ENCODE measurements around the gene ANO7.

The ANO7 gene

GRCh38 chr2:241160318-241160717 is 28.2 kb upstream of the ANO7 start:
- Histone ChIP-seq H3K4me3 (ENCODE audit: low read length) (no peak overlapping the region), H3K36me3 (ENCODE audit: insufficient read depth, low read depth, low read length) (peaks cover 44% of the 10 kb centered on the region), H3K27me3 (ENCODE audit: insufficient read depth, low read length) (no peaks in the 10 kb centered on the region), H3K27ac (ENCODE audit: low read length) (no peak overlapping the region), H3K9ac (ENCODE audit: low read depth, low read length) (no peak overlapping the region), H3K9me3 (ENCODE audit: insufficient read depth, low read depth, low read length) (no peaks in the 10 kb centered on the region), H3K4me1 (ENCODE audit: insufficient read depth, low read length) (no peaks in the 10 kb centered on the region)

- H3K27ac ChIP-seq (ENCODE audit: low read length) = no peak overlapping the region
- H3K27me3 ChIP-seq (ENCODE audit: insufficient read depth, low read length) = no peaks in the 10 kb centered on the region
- H3K9me3 ChIP-seq (ENCODE audit: insufficient read depth, low read depth, low read length) = no peaks in the 10 kb centered on the region
- no peaks in the 10 kb centered on the region for H3K4me1 ChIP-seq (ENCODE audit: insufficient read depth, low read length)
- H3K4me3 ChIP-seq (ENCODE audit: low read length) = no peak overlapping the region
- peaks cover 51% of the 10 kb centered on the region for H3K36me3 ChIP-seq (ENCODE audit: insufficient read depth, low read depth, low read length)
- no peak overlapping the region for H3K9ac ChIP-seq (ENCODE audit: low read depth, low read length)
Measured at GRCh38 chr2:241161646-241162281, 26.7 kb upstream of the ANO7 start.

DNA sequence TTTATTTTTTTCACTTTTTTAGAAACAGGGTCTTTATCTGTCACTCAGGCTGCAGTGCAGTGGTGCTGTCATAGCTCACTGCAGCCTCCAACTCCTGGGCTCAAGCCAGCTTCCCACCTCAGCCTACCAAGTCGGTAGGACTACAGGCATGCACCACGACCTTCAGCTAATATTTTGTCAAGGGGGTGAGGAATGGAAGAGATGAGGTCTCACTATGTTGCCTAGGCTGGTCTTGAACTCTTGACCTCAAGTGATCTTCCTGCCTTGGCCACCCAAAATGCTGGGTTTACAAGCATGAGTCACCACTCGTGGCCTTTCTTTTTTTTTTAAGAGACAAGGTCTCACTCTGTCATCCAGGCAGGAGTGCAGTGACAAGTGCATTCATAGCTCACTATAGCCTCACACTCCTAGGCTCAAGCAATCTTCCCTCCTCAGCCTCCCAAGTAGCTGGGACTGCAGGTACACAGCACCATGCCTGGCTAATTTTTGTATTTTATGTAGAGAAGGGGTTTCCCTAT is 24.8 kb upstream of the ANO7 start:
- no peaks in the 10 kb centered on the region for H3K27me3 ChIP-seq (ENCODE audit: insufficient read depth, low read length)
- no peak overlapping the region for H3K4me3 ChIP-seq (ENCODE audit: low read length)
- no peak overlapping the region for H3K9ac ChIP-seq (ENCODE audit: low read depth, low read length)
- peaks cover 51% of the 10 kb centered on the region for H3K36me3 ChIP-seq (ENCODE audit: insufficient read depth, low read depth, low read length)
- no peak overlapping the region for H3K27ac ChIP-seq (ENCODE audit: low read length)
- no peaks in the 10 kb centered on the region for H3K4me1 ChIP-seq (ENCODE audit: insufficient read depth, low read length)
- no peaks in the 10 kb centered on the region for H3K9me3 ChIP-seq (ENCODE audit: insufficient read depth, low read depth, low read length)

DNA sequence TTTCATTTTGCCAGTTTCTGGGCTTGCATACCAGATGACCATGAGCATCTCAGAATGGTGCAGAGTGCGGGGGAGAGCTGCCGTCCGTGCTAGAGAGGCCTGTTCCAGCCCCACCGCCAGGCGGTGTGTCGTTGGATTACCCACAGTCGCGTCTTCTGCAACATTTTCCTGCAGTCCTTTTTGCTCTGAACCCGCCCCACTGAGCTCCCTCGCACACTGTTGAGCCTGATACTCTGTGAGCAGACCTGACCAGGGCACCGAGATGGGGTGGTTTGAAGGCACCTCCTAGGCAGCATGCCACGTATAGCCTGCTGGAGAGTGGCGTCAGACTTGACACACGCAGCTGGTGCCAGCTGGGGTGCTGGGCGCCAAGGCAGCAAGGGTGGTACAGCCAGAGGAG is 20.1 kb upstream of the ANO7 start:
- H3K36me3 ChIP-seq (ENCODE audit: insufficient read depth, low read depth, low read length) = peaks cover 56% of the 10 kb centered on the region
- no peaks in the 10 kb centered on the region for H3K27me3 ChIP-seq (ENCODE audit: insufficient read depth, low read length)
- H3K4me1 ChIP-seq (ENCODE audit: insufficient read depth, low read length) = no peaks in the 10 kb centered on the region
- H3K9ac ChIP-seq (ENCODE audit: low read depth, low read length) = no peak overlapping the region
- H3K27ac ChIP-seq (ENCODE audit: low read length) = no peak overlapping the region
- H3K9me3 ChIP-seq (ENCODE audit: insufficient read depth, low read depth, low read length) = peaks cover 9% of the 10 kb centered on the region
- H3K4me3 ChIP-seq (ENCODE audit: low read length) = no peak overlapping the region

- Histone ChIP-seq H3K4me1 (ENCODE audit: insufficient read depth, low read length) (no peaks in the 10 kb centered on the region), H3K27me3 (ENCODE audit: insufficient read depth, low read length) (no peaks in the 10 kb centered on the region), H3K9ac (ENCODE audit: low read depth, low read length) (no peak overlapping the region), H3K36me3 (ENCODE audit: insufficient read depth, low read depth, low read length) (peaks cover 29% of the 10 kb centered on the region), H3K27ac (ENCODE audit: low read length) (no peak overlapping the region), H3K9me3 (ENCODE audit: insufficient read depth, low read depth, low read length) (peaks cover 9% of the 10 kb centered on the region), H3K4me3 (ENCODE audit: low read length) (no peak overlapping the region)
Measured at GRCh38 chr2:241173557-241173956, 14.9 kb upstream of the ANO7 start.

DNA sequence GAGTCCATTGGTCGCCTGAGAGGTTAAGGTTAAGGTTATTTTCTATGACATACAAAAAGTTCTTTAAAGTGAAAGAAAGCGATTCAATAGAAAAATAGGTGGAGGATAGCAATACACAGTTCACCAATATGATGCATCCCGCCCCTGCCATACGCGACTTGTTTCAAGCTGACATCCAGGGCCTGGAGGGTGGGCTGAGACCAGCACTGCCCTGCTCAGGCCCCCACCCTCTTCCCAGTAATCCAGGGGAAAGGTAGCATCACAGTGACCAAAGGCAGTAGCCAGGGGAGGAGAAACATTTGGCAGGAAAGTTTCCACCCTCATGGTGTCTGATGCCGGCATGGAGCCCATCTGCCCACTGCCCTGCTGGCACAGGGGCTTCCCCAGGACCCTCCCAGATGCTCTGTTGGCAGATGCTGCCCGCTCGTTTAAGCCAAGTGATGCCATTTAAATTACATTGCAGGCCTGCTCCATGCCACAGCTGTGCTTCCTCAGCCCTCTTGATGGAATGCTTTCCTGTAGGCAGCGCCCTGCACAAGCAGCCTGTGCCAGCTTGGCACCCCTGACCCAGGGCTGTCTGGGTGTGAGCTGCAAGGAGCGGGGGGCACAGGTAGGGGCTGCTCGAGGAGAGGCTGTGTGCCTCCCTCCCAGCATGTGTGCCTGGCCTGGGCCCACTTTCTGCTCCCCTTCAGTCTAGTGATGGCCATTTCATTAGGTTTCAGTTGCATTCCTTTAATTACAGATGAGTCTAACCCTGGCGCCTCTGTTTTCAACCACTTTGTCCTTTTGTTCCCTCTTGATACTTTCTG is 10.7 kb upstream of the ANO7 start:
- H3K27me3 ChIP-seq (ENCODE audit: insufficient read depth, low read length) = no peaks in the 10 kb centered on the region
- no peaks in the 10 kb centered on the region for H3K36me3 ChIP-seq (ENCODE audit: insufficient read depth, low read depth, low read length)
- H3K9me3 ChIP-seq (ENCODE audit: insufficient read depth, low read depth, low read length) = no peaks in the 10 kb centered on the region
- no peak overlapping the region for H3K9ac ChIP-seq (ENCODE audit: low read depth, low read length)
- no peak overlapping the region for H3K4me3 ChIP-seq (ENCODE audit: low read length)
- no peaks in the 10 kb centered on the region for H3K4me1 ChIP-seq (ENCODE audit: insufficient read depth, low read length)
- H3K27ac ChIP-seq (ENCODE audit: low read length) = no peak overlapping the region

DNA sequence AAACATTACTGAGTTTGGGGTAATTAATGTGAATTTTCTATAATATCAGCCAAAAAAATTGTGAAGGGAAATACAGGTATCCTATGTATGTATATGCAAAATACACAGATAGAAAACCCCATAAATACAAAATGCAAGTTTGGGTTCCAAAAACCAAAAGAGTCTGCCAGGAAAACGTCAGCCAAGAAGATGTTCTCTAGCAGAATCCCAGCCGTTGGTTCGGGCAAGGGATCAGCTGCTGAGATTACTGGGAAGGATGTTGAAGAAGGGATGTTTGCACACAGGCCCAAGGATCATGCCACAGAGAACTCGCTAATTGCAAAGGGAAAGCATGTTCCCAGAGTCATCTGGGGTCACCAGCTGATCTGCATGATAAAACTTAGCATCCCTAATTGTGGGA is 9.5 kb upstream of the ANO7 start:
- H3K36me3 ChIP-seq (ENCODE audit: insufficient read depth, low read depth, low read length) = no peaks in the 10 kb centered on the region
- no peaks in the 10 kb centered on the region for H3K9me3 ChIP-seq (ENCODE audit: insufficient read depth, low read depth, low read length)
- no peaks in the 10 kb centered on the region for H3K27me3 ChIP-seq (ENCODE audit: insufficient read depth, low read length)
- no peak overlapping the region for H3K9ac ChIP-seq (ENCODE audit: low read depth, low read length)
- H3K27ac ChIP-seq (ENCODE audit: low read length) = no peak overlapping the region
- no peaks in the 10 kb centered on the region for H3K4me1 ChIP-seq (ENCODE audit: insufficient read depth, low read length)
- H3K4me3 ChIP-seq (ENCODE audit: low read length) = no peak overlapping the region

DNA sequence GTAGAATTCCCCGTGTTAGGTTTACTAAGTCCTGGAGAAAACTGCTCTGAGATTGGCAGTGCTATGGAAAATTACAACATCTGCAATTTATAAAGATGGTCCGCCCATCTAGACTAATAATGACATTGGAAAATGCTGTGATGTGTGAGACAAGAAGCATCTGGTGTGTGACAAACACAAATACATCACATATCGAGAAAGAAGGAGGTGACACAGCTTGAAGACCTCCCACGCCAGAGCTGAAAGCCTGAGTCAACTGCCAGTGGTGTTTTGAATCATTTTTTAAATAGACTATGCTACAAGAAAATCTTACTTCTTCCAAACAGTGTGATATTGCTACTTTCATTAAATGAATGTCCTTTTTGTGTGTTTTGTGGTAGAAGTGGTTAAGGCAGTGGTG is 8.6 kb upstream of the ANO7 start:
- Histone ChIP-seq H3K27ac (ENCODE audit: low read length) (no peak overlapping the region), H3K4me1 (ENCODE audit: insufficient read depth, low read length) (no peaks in the 10 kb centered on the region), H3K36me3 (ENCODE audit: insufficient read depth, low read depth, low read length) (no peaks in the 10 kb centered on the region), H3K9ac (ENCODE audit: low read depth, low read length) (no peak overlapping the region), H3K27me3 (ENCODE audit: insufficient read depth, low read length) (no peaks in the 10 kb centered on the region), H3K4me3 (ENCODE audit: low read length) (no peak overlapping the region), H3K9me3 (ENCODE audit: insufficient read depth, low read depth, low read length) (no peaks in the 10 kb centered on the region)

- H3K27me3 ChIP-seq (ENCODE audit: insufficient read depth, low read length) = no peaks in the 10 kb centered on the region
- no peaks in the 10 kb centered on the region for H3K36me3 ChIP-seq (ENCODE audit: insufficient read depth, low read depth, low read length)
- no peak overlapping the region for H3K4me3 ChIP-seq (ENCODE audit: low read length)
- H3K4me1 ChIP-seq (ENCODE audit: insufficient read depth, low read length) = no peaks in the 10 kb centered on the region
- no peak overlapping the region for H3K27ac ChIP-seq (ENCODE audit: low read length)
- H3K9me3 ChIP-seq (ENCODE audit: insufficient read depth, low read depth, low read length) = no peaks in the 10 kb centered on the region
- H3K9ac ChIP-seq (ENCODE audit: low read depth, low read length) = no peak overlapping the region
Measured at GRCh38 chr2:241180495-241180894, 8.0 kb upstream of the ANO7 start.

- H3K4me3 ChIP-seq (ENCODE audit: low read length) = no peak overlapping the region
- H3K4me1 ChIP-seq (ENCODE audit: insufficient read depth, low read length) = no peaks in the 10 kb centered on the region
- no peaks in the 10 kb centered on the region for H3K36me3 ChIP-seq (ENCODE audit: insufficient read depth, low read depth, low read length)
- H3K27me3 ChIP-seq (ENCODE audit: insufficient read depth, low read length) = no peaks in the 10 kb centered on the region
- no peaks in the 10 kb centered on the region for H3K9me3 ChIP-seq (ENCODE audit: insufficient read depth, low read depth, low read length)
- no peak overlapping the region for H3K27ac ChIP-seq (ENCODE audit: low read length)
- no peak overlapping the region for H3K9ac ChIP-seq (ENCODE audit: low read depth, low read length)
Measured at GRCh38 chr2:241182126-241182525, 6.4 kb upstream of the ANO7 start.

DNA sequence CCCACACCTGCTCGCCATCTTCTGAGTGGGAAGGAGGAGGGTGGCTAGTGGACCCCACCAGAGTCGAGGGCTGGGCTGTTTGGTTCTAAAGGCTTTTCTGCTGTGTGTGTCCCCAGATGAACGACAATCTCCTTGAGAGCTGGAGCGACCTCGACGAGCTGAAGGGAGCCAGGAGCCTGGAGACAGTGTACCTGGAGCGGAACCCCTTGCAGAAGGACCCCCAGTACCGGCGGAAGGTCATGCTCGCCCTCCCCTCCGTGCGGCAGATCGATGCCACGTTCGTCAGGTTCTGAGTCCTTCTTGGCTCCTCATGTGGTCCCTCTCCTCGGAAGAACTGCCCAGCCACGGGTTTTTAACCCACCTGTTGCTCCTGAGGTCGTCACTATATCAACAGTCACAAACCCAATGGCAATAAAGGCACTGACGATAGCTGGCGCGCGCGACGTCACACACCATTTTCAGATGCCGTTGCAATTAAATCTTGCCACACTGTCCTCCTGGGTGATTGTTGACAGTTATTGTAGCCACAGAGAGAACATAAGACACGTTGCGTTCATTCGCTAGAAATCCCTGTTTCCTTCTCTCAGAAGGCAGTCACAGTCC is 5.8 kb upstream of the ANO7 start:
- Histone ChIP-seq H3K4me1 (ENCODE audit: insufficient read depth, low read length) (no peaks in the 10 kb centered on the region), H3K36me3 (ENCODE audit: insufficient read depth, low read depth, low read length) (no peaks in the 10 kb centered on the region), H3K4me3 (ENCODE audit: low read length) (no peak overlapping the region), H3K27ac (ENCODE audit: low read length) (no peak overlapping the region), H3K9me3 (ENCODE audit: insufficient read depth, low read depth, low read length) (no peaks in the 10 kb centered on the region), H3K27me3 (ENCODE audit: insufficient read depth, low read length) (no peaks in the 10 kb centered on the region), H3K9ac (ENCODE audit: low read depth, low read length) (no peak overlapping the region)

DNA sequence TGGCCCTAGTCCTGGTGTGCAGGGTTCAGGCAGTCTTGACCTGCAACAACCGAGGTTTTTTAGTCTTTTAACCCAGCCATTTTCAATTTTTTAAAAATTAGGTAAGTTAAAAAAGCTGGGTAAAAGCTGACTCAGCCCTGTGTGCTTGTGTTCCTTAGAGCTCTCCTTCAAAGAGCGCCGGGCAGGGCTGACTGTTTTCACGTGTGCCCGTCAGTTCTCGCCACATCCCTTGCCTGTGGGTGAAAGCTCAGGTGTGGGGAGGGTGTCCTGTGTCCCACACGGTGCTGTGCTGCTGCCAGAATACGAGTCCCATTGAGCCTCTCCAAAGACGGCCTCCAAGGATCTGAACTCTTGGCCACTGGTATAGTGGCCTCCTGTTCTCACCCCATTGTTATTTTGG is 5.3 kb upstream of the ANO7 start:
- H3K4me3 ChIP-seq (ENCODE audit: low read length) = no peak overlapping the region
- H3K27me3 ChIP-seq (ENCODE audit: insufficient read depth, low read length) = no peaks in the 10 kb centered on the region
- H3K4me1 ChIP-seq (ENCODE audit: insufficient read depth, low read length) = peaks cover 2% of the 10 kb centered on the region; the same call in 1 of the 2 replicates
- no peaks in the 10 kb centered on the region for H3K36me3 ChIP-seq (ENCODE audit: insufficient read depth, low read depth, low read length)
- H3K9me3 ChIP-seq (ENCODE audit: insufficient read depth, low read depth, low read length) = no peaks in the 10 kb centered on the region
- no peak overlapping the region for H3K9ac ChIP-seq (ENCODE audit: low read depth, low read length)
- no peak overlapping the region for H3K27ac ChIP-seq (ENCODE audit: low read length)

All from iPS-20b (cell line).